B cell (primary cell): ENCODE data around the gene TRPM4.

Experiments
- CTCF ChIP-seq: fragments of 200-600 bp; IDR thresholded peaks from one replicate; pipeline ENCODE4 v1.8.0; 2022; ENCODE audit warnings: antibody characterized with exemption, mild to moderate bottlenecking
- EZH2 ChIP-seq: IDR thresholded peaks from 2 replicates; pipeline ENCODE4 v1.6.1; 2012; ENCODE audit warnings: borderline replicate concordance, low read depth, mild to moderate bottlenecking, moderate library complexity, low read length; ENCODE audit not compliant: insufficient read depth, poor library complexity, severe bottlenecking

- TF ChIP-seq EZH2 = no peak
- no peak for TF ChIP-seq CTCF
Observed at GRCh38 chr19:49173198-49173597, 15.6 kb downstream of the TRPM4 start.
